Stimulated activated effector memory CD8-positive, alpha-beta T cell treated with anti-CD3 and anti-CD28 coated beads, Interleukin-12 subunit alpha, Interleukin-12 subunit beta, amount 100 ng/mL, for 72 hours (primary cell): ENCODE measurements around the gene ITIH2.
"Not testable (repeated sequence)": the region's sequence is repeated elsewhere in the genome, so short reads cannot be mapped to it uniquely, and the experiment has no call there.

Source experiments
- ATAC-seq: fragments of 150-1000 bp; cut with Tn5 transposase; 2 replicates; pipeline ENCODE4 v1.10.0; 2021
- DNase-seq, 2 donors: peaks; one replicate each; pipeline ENCODE4 v3.0.0; 2021 to 2022; ENCODE audit warnings: low spot score in 2 of 2
- H3K27ac Mint-ChIP-seq: one replicate; pipeline ENCODE4 v1.8.0; 2022; ENCODE audit warnings: mild to moderate bottlenecking, mixed read lengths
- H3K36me3 Mint-ChIP-seq: one replicate; pipeline ENCODE4 v1.8.0; 2022; ENCODE audit warnings: mild to moderate bottlenecking, mixed read lengths
- H3K4me1 Mint-ChIP-seq: one replicate; pipeline ENCODE4 v1.8.0; 2022; ENCODE audit warnings: mixed read lengths
- H3K4me3 Mint-ChIP-seq: one replicate; pipeline ENCODE4 v1.8.0; 2022; ENCODE audit warnings: mild to moderate bottlenecking, mixed read lengths
- H3K9me3 Mint-ChIP-seq: one replicate; pipeline ENCODE4 v1.8.0; 2022; ENCODE audit warnings: mixed read lengths

The ITIH2 gene, protein sequence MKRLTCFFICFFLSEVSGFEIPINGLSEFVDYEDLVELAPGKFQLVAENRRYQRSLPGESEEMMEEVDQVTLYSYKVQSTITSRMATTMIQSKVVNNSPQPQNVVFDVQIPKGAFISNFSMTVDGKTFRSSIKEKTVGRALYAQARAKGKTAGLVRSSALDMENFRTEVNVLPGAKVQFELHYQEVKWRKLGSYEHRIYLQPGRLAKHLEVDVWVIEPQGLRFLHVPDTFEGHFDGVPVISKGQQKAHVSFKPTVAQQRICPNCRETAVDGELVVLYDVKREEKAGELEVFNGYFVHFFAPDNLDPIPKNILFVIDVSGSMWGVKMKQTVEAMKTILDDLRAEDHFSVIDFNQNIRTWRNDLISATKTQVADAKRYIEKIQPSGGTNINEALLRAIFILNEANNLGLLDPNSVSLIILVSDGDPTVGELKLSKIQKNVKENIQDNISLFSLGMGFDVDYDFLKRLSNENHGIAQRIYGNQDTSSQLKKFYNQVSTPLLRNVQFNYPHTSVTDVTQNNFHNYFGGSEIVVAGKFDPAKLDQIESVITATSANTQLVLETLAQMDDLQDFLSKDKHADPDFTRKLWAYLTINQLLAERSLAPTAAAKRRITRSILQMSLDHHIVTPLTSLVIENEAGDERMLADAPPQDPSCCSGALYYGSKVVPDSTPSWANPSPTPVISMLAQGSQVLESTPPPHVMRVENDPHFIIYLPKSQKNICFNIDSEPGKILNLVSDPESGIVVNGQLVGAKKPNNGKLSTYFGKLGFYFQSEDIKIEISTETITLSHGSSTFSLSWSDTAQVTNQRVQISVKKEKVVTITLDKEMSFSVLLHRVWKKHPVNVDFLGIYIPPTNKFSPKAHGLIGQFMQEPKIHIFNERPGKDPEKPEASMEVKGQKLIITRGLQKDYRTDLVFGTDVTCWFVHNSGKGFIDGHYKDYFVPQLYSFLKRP

DNA sequence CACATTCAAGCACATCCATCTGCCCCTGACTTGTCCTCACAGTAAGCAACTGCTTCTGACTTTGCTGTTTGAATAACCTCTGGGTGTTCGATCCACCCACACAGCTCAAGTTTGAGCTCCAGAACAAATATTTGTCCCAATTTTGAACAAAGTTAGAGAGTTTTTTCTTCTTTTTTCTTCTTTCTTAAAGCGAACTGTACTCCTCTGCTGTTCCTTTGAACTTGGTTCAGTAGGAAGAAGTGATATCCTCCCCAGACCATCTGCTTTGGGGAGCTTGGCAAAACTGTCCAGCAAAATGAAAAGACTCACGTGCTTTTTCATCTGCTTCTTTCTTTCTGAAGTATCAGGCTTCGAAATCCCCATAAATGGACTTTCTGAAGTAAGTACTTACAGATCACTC is at the start of gene ITIH2:
TSS of gene ITIH2 (plus strand) at position 177 of the 400 bp plus-strand sequence. CDS start at position 296, 119 bp downstream.
- Mint-ChIP-seq H3K9me3 (no peaks in the 10 kb centered on the region), H3K4me1 (no peaks in the 10 kb centered on the region), H3K36me3 (no peaks in the 10 kb centered on the region), H3K4me3 (no peak within 1 kb of the TSS), H3K27ac (no peak within 1 kb of the TSS)
- DNase-seq: no peak
- no peak for ATAC-seq

DNA sequence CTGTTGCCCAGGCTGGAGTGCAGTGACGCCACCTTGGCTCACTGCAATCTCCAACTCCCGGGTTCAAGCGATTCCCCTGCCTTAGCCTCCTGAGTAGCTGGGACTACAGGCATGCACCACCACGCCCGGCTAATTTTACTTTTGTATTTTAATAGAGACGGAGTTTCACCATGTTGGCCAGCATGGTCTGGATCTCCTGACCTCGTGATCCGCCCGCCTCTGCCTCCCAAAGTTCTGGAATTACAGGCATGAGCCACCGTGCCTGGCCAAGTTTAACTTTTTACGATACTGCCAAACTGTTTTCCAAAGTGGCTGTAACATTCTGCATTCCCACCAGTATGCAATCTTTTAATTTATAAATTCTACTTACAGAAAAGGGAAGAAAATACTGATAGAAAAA is 46.0 kb upstream of the ITIH2 start:
- ATAC-seq, H3K36me3 Mint-ChIP-seq, H3K27ac Mint-ChIP-seq, DNase-seq, H3K4me3 Mint-ChIP-seq, H3K4me1 Mint-ChIP-seq, H3K9me3 Mint-ChIP-seq: not testable (repeated sequence)

DNA sequence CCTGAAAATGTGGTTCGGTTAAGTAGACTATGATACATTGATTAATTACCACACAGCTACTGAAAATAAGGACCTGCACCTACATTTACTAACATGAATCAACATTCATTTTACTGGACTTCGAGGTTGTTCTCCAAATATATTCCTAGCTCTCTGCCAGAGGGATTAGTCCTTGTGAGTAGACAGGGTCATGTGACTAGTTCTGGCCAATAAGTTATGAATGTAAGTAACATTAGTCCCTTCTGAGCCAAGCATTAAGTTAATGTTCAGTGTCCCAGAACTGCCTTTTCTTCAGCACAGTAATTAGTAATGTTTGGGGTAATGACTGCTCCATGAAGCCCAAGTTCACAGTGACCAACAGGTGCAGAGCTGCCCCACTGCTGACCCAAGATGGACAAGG is 45.6 kb upstream of the ITIH2 start:
- H3K27ac Mint-ChIP-seq: no peak overlapping the region

DNA sequence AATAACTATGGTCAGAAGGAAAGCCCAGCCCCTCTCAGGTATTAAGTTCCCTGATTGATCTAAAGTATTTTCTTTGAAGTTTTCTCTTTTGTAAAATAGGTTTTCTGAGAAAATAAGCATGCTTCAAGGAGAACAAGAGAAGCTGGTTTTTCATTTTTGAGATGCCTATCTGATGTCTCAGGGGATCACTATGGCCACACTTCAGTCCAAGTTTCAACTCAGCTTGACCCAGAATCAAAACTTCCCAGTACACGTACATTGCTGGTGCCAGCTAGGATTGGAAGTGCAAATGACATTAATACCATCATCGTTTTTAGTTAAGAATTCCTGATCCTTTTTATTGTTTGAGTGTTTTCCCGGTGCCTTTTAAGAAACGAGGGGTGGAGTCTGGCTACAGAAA is 43.6 kb upstream of the ITIH2 start:
- Mint-ChIP-seq H3K36me3 (no peaks in the 10 kb centered on the region), H3K4me3 (no peak overlapping the region), H3K4me1 (no peaks in the 10 kb centered on the region), H3K9me3 (no peaks in the 10 kb centered on the region), H3K27ac (no peak overlapping the region)
- DNase-seq (no peak), ATAC-seq (no peak)

More for the DNA sequence above, 45.6 kb upstream of the ITIH2 start:
- H3K9me3 Mint-ChIP-seq: no peaks in the 10 kb centered on the region
- no peak for DNase-seq
- no peaks in the 10 kb centered on the region for H3K36me3 Mint-ChIP-seq
- no peaks in the 10 kb centered on the region for H3K4me1 Mint-ChIP-seq
- ATAC-seq: no peak
- no peak overlapping the region for H3K4me3 Mint-ChIP-seq

DNA sequence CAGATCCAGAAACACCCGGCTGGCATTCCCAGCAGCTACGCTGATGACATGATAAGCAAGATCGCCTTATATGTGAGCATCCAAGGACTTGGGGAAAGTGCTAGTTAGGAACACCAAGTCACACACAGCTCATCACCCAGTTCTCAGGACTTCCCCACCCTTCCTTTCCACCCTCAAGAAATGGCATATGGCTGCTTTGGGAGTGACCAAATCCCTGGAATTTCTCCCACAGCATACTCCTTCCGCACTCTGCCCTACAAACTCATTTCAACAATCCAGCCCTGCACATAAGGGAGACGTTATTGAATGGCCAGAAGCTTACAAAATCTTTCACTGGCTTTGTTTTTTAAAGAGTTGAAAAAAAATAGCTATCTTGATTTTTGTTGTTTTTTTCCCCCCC is 40.6 kb upstream of the ITIH2 start:
- Mint-ChIP-seq H3K36me3 (no peaks in the 10 kb centered on the region), H3K9me3 (no peaks in the 10 kb centered on the region), H3K4me1 (peaks cover 7% of the 10 kb centered on the region), H3K4me3 (no peak overlapping the region), H3K27ac (no peak overlapping the region)
- DNase-seq: no peak
- ATAC-seq: no peak

DNA sequence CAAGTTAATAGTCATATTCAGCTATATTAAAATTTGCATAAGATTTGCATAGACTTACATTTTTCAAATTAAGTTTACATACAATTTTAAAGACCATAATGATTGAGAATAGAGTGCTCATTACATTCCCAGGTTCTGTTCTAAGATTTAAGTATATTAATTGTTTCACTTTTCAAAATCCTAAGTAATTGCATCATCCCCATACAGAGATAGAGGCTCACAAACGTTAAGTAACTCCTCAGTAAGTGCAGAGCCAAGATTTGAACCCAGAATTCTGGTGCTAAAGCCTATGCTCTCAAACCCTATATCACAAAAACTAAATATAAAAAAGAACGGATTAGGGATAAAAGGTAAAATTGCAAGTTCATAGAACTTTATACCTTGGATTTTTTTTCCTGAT is 38.4 kb upstream of the ITIH2 start:
- Mint-ChIP-seq H3K27ac (no peak overlapping the region), H3K36me3 (no peaks in the 10 kb centered on the region), H3K9me3 (no peaks in the 10 kb centered on the region), H3K4me1 (peaks cover 15% of the 10 kb centered on the region), H3K4me3 (no peak overlapping the region)
- DNase-seq: no peak
- ATAC-seq: no peak

DNA sequence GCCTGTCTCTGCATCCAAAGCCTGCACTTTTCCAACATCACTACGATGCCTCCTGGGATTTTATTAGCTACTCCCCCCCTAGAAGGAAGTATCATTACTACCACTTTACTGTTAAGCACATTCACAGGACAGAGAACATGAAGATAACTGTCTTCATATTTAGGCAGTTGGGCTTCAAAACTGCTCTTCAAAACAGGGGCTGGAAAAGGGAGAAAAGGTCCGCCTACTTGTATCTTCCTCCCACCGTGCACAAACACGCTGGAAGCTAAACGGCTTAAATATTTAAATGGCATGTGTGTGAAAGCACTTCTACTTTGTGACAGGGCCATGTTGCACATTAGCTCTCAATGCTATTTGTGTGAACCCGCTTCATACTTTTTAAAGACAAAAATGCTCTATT is 37.3 kb upstream of the ITIH2 start:
- no peaks in the 10 kb centered on the region for H3K36me3 Mint-ChIP-seq
- H3K27ac Mint-ChIP-seq: no peak overlapping the region
- ATAC-seq (no peak), DNase-seq (no peak)
- peak overlapping the region; percentile 60 for H3K4me3 Mint-ChIP-seq
- no peaks in the 10 kb centered on the region for H3K9me3 Mint-ChIP-seq
- H3K4me1 Mint-ChIP-seq: peaks cover 15% of the 10 kb centered on the region

DNA sequence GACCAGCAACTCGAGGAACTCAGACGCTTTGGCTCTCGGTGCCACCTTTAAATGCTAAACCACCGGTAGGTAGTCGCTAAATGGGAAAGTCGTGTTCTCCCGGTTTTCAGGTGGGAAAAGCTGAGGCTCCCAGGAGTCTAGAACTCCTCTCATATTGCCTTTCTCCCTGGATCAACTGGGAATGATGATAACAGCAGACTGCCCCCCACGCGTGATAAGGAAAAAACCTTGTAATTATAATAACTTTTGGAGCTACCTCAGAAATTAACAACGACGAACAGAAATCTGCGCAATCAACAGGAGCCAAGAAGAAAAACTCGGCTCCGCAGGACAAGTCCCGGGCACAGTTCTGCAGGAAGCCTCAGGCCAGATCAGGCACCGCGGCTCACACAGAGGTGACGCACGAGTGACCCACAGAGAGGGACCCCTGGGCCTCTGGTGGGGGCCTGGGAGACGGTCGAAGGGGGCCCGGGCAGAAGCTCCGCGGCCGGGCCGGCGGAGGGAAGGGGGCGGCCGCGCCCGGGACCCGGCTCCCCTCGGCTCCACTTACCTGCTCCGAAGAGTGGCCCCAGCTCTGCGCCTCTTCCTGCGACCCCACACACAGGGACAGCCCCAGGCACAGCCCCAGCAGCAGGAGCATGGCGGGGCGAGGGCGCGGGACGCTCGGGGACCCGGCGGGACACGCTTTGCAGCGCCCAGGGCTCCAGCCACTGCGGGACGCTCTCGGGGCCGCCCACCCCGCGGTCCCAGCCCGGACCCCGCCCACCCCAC is 36.7 kb upstream of the ITIH2 start, which contains the start of gene ITIH5:
TSS of gene ITIH5 (minus strand) at position 714 of the 771 bp plus-strand sequence. CDS start at position 640, 74 bp downstream.
- DNase-seq: no peak
- peak within 1 kb of the TSS; percentile 77 for H3K4me3 Mint-ChIP-seq
- no peak within 1 kb of the TSS for H3K27ac Mint-ChIP-seq
- H3K9me3 Mint-ChIP-seq: no peaks in the 10 kb centered on the region
- H3K4me1 Mint-ChIP-seq: peaks cover 15% of the 10 kb centered on the region
- no peaks in the 10 kb centered on the region for H3K36me3 Mint-ChIP-seq
- ATAC-seq: peak; percentile 60

DNA sequence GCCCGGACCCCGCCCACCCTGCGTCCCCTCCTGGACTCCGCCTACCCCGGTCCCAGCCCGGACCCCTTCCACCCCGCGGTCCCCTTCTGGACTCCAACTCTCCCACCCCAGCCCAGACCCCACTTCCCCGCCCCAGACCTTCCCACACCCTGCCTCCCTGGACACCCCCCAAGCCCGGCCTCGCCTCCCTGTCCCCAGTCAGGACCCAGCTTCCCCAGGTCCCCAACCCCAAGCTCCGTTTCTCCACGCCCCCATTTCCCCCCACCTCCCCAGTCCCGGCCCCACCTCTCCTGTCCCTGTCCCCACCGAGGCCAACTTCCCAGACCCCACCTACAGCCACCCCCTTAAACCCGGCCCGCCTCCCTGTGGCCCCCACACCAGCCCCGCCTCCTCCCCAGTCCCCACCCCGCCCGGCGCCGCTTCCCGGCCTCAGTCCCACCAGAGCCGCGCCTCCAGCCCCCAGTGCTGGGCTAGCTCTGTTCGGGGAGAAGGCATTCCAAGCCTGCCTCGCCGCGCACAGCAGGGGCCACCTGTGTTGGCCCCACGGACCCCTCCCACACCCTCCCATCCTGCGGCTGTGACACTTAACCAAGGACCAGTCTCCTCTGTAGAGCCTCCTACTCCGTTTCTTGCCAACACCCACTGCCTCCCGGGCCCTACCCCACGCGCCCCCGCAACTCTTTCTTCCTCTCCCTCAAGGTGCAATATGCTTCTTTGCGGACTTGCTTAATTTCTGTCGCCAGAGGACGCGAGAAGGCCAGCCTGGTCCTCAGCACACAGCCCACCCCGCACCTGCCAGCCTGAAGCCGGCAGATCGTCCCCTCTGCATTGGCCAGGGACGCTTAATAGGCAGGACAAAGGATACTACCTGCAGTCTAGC is 35.6 kb upstream of the ITIH2 start:
- Mint-ChIP-seq H3K4me3 (peak overlapping the region; percentile 77), H3K27ac (no peak overlapping the region), H3K4me1 (peaks cover 15% of the 10 kb centered on the region), H3K9me3 (no peaks in the 10 kb centered on the region), H3K36me3 (no peaks in the 10 kb centered on the region)
- DNase-seq: no peak
- peak; percentile 61 for ATAC-seq

DNA sequence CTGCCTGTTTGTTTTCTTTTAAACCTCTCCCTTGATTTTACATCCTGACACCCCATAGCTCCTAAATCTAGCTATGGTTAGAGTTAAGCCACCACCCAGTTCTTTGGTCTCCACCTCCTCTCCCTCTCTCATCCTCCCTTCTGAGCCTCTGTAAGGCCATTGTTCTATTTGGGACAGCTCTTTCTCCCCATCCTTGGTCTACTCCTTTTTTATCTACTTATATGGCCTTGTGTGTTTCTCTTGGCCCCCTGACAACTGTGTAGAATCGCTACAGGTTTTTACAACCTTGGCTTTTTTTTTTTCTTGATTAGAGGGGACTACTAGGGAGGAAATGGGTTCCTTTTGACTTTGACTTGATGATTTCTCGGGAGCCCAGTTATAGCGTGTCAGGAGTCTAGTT is 33.0 kb upstream of the ITIH2 start:
- no peaks in the 10 kb centered on the region for H3K9me3 Mint-ChIP-seq

DNA sequence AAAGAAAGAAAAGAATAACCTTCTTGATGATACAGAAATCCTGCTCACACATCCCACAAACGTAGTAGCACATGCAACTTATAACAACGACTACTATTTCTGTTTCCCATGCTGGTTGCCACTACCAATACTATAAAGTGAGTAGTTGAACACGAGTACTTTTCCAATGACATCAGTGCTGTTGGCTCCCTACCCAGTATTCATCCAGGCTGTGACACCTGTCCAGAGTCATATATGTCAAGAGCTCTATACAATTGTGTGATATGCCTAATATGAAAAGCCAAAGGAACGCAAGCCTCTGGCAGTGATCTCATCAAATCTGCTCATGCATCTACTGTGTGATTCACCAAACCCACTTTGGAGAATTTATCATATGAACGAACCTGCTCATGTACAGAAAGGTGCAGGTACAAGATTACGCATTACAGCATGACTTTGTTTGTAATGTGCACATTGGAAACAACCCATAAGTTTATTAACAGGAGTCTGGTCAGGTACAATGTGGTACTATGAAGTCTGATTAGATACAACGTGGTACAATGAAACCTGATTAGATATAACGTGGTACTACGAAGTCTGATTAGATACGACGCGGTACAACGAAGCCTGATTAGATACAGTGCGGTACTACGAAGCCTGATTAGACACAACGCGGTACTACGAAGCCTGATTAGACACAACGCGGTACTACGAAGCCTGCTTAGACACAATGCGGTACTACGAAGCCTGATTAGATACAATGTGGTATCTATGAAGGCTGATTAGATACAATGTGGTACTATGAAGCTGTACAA is 30.6 kb upstream of the ITIH2 start:
- H3K36me3 Mint-ChIP-seq: no peaks in the 10 kb centered on the region
- H3K9me3 Mint-ChIP-seq: no peaks in the 10 kb centered on the region
- ATAC-seq: no peak
- no peak overlapping the region for H3K27ac Mint-ChIP-seq
- no peak for DNase-seq
- H3K4me3 Mint-ChIP-seq: no peak overlapping the region
- H3K4me1 Mint-ChIP-seq: peaks cover 8% of the 10 kb centered on the region

More for the DNA sequence above, 33.0 kb upstream of the ITIH2 start:
- no peak for ATAC-seq
- no peaks in the 10 kb centered on the region for H3K36me3 Mint-ChIP-seq
- no peak for DNase-seq
- H3K4me3 Mint-ChIP-seq: no peak overlapping the region
- peaks cover 15% of the 10 kb centered on the region for H3K4me1 Mint-ChIP-seq
- no peak overlapping the region for H3K27ac Mint-ChIP-seq

DNA sequence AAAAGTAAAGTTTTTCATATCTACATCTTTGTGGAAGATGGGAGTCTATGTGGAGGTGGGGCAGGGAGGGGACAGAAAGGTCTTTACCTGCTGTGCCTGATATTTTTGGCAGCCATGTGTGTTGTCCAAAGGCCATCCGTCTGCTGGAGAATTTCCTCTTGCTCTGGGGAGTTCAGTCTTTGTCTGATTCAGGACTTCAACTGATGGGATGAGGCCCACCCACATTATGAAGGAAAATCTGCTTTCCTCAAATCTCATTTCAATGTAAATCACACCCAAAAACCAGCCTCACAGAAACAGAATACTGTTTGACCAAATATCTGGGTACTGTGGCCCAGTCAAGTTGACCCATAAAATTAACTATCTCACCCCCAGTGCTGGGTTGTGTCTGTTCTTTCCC is 23.9 kb upstream of the ITIH2 start:
- ATAC-seq: no peak

DNA sequence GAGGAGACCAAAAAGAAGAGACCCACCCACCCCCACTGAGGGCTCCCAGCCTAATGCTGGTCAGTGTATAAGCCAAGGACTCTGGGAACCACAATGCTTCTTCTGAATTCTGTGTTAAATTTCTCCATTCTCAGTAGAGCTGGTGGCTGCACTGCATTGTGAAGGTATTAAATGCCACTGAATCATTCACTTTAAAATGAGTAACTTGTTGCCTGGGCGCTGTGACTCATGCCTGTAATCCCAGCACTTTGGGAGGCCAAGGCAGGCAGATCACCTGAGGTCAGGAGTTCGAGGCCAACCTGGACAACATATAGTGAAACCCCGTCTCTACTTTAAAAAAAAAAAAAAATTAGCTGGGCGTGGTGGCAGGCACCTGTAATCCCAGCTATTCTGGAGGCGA is 23.0 kb upstream of the ITIH2 start:
- not testable (repeated sequence) for H3K9me3 Mint-ChIP-seq, H3K4me3 Mint-ChIP-seq, H3K36me3 Mint-ChIP-seq, DNase-seq, H3K4me1 Mint-ChIP-seq, H3K27ac Mint-ChIP-seq
- peak; percentile 43 for ATAC-seq

More for the DNA sequence above, 23.9 kb upstream of the ITIH2 start:
- no peak for DNase-seq
- Mint-ChIP-seq H3K27ac (no peak overlapping the region), H3K9me3 (no peaks in the 10 kb centered on the region), H3K36me3 (no peaks in the 10 kb centered on the region), H3K4me1 (no peaks in the 10 kb centered on the region), H3K4me3 (no peak overlapping the region)
